SK-N-SH (cell line): ENCODE data around the gene FABP6. TPM values are rescaled to one million over a fixed set of nuclear protein-coding genes. Genes with fewer than 3 reads are reported as not detected.

Experiments used
- CTCF ChIA-PET: fragments of 300-600, 350-600 bp; formaldehyde crosslinking; extraction: SDS; loops from one replicate; lab custom pipeline; 2021; lab: Yijun Ruan, JAX
- POLR2A ChIA-PET: fragments of 350-600 bp; sonication (Branson Sonifier 250); formaldehyde crosslinking; extraction: SDS; loops from one replicate; lab custom pipeline; 2020; ENCODE audit warnings: antibody characterized with exemption, inconsistent platforms; lab: Yijun Ruan, JAX
- DNase-seq: peaks from one replicate; pipeline ENCODE4 v3.0.0; 2012
- H2AFZ ChIP-seq: fragments of 200-600 bp; sonication (generic); 2 replicates; pipeline ENCODE4 v1.8.1; 2016; ENCODE audit warnings: antibody characterized with exemption, mild to moderate bottlenecking, low read depth
- H3F3A ChIP-seq: fragments of 200-600 bp; sonication (generic); replicated peaks from 2 replicates; pipeline ENCODE3; 2016; ENCODE audit warnings: antibody characterized with exemption, mild to moderate bottlenecking; ENCODE audit not compliant: insufficient read depth
- H3K27ac ChIP-seq, 2 experiments: fragments of 200-500 bp in 1 of 2; fragments of 200-600 bp in 1 of 2; sonication (Bioruptor generic) in 1 of 2; sonication (generic), shearing (Covaris generic) in 1 of 2; 2 replicates each; pipeline versions ENCODE4 v1.5.1 to v1.6.1; 2014 to 2016; ENCODE audit warnings: low read depth in 2 of 2, inconsistent platforms in 1 of 2, low read length in 1 of 2, mild to moderate bottlenecking in 1 of 2, mixed read lengths in 1 of 2
- H3K27me3 ChIP-seq: fragments of 200-600 bp; sonication (generic), shearing (Covaris generic); 2 replicates; pipeline ENCODE4 v1.6.1; 2016; ENCODE audit warnings: mixed run types; ENCODE audit not compliant: insufficient read depth
- H3K36me3 ChIP-seq, 2 experiments: fragments of 200-500 bp in 1 of 2; fragments of 200-600 bp in 1 of 2; sonication (Bioruptor generic) in 1 of 2; sonication (generic) in 1 of 2; replicated peaks in 1 of 2; 2 replicates each; pipeline versions ENCODE3 to v1.5.1; 2014 to 2016; ENCODE audit warnings: low read length in 1 of 2, mild to moderate bottlenecking in 1 of 2; ENCODE audit not compliant: insufficient read depth in 2 of 2, control insufficient read depth in 1 of 2
- H3K4me1 ChIP-seq, 2 experiments: fragments of 200-500 bp in 1 of 2; fragments of 200-600 bp in 1 of 2; sonication (Bioruptor generic) in 1 of 2; sonication (generic), shearing (Covaris generic) in 1 of 2; 2 replicates each; pipeline versions ENCODE4 v1.5.1 to v1.6.1; 2014 to 2016; ENCODE audit warnings: low read depth in 1 of 2, low read length in 1 of 2, mixed run types in 1 of 2; ENCODE audit not compliant: insufficient read depth in 2 of 2, control insufficient read depth in 1 of 2
- H3K4me2 ChIP-seq: fragments of 200-600 bp; sonication (generic), shearing (Covaris generic); 2 replicates; pipeline ENCODE4 v1.6.1; 2017; ENCODE audit warnings: mixed run types
- H3K4me3 ChIP-seq, 2 experiments: fragments of 200-500 bp in 1 of 2; fragments of 200-600 bp in 1 of 2; sonication (Bioruptor generic) in 1 of 2; sonication (generic), shearing (Covaris generic) in 1 of 2; 2 replicates each; pipeline versions ENCODE4 v1.5.1 to v1.8.1; 2014 to 2016; ENCODE audit warnings: low read depth in 2 of 2, inconsistent platforms in 1 of 2, low read length in 1 of 2, mild to moderate bottlenecking in 1 of 2, mixed read lengths in 1 of 2, moderate library complexity in 1 of 2
- H3K79me2 ChIP-seq: fragments of 200-600 bp; sonication (generic); 2 replicates; pipeline ENCODE4 v1.8.1; 2017; ENCODE audit warnings: mild to moderate bottlenecking; ENCODE audit not compliant: insufficient read depth
- H3K9ac ChIP-seq: fragments of 200-600 bp; sonication (generic); 2 replicates; pipeline ENCODE4 v1.6.1; 2017; ENCODE audit warnings: mixed run types
- H3K9me2 ChIP-seq: fragments of 200-600 bp; sonication (generic); 2 replicates; pipeline ENCODE4 v1.6.1; 2017; ENCODE audit warnings: mixed run types
- H3K9me3 ChIP-seq: fragments of 200-600 bp; sonication (generic); 2 replicates; pipeline ENCODE4 v1.6.1; 2017; ENCODE audit warnings: mixed run types, mild to moderate bottlenecking, moderate library complexity
- H4K20me1 ChIP-seq: fragments of 200-600 bp; sonication (generic); 2 replicates; pipeline ENCODE4 v1.6.1; 2017; ENCODE audit warnings: mild to moderate bottlenecking, mixed run types; ENCODE audit not compliant: insufficient read depth
- ELF1 ChIP-seq: IDR thresholded peaks from 2 replicates; pipeline ENCODE4 v1.4.0; 2012
- EP300 ChIP-seq, 2 experiments: IDR thresholded peaks; 2 replicates each; pipeline versions ENCODE4 v1.4.0 to v1.6.1; 2012; ENCODE audit warnings: borderline replicate concordance in 1 of 2, low read depth in 1 of 2, low read length in 1 of 2
- EZH2phosphoT487 ChIP-seq: fragments of 200-600 bp; sonication (generic); IDR thresholded peaks from 2 replicates; pipeline ENCODE4 v1.6.1; 2017; ENCODE audit warnings: low read depth, mixed run types, mild to moderate bottlenecking, antibody characterized with exemption, moderate library complexity, borderline replicate concordance
- MXI1 ChIP-seq: IDR thresholded peaks from 2 replicates; pipeline ENCODE4 v1.6.1; 2012; ENCODE audit warnings: mild to moderate bottlenecking, low read depth, low read length, improper control_type of control experiment
- RXRA ChIP-seq: IDR thresholded peaks from 2 replicates; pipeline ENCODE4 v1.4.0; 2012; ENCODE audit warnings: low read depth, mild to moderate bottlenecking, borderline replicate concordance
- SMC3 ChIP-seq: IDR thresholded peaks from 2 replicates; pipeline ENCODE4 v1.6.1; 2012; ENCODE audit warnings: low read depth, low read length, improper control_type of control experiment
- WGBS: methylation state at CpG from one replicate; pipeline ENCODE4 v1.1.6; 2017; ENCODE audit warnings: low lambda C conversion rate; 5-methylcytosine and 5-hydroxymethylcytosine counted together
- polyA plus RNA-seq, 3 experiments: library from polyadenylated mRNA; depleted of rRNA; stranded (reverse); fragments of >200 nt; gene quantifications; 2 replicates each; pipeline ENCODE4 v1.2.3, GENCODE V29; 2012
- TF ChIP-seq, protein P1 (sequence below): IDR thresholded peaks from 2 replicates; pipeline ENCODE4; 2012
- TF ChIP-seq, protein P2 (sequence below): IDR thresholded peaks from 2 replicates; pipeline ENCODE4 v1.4.0; 2012; ENCODE audit warnings: low read depth, borderline replicate concordance

FABP6 gene
- polyA plus RNA-seq, 1 of the 3 experiments (the other 2 are of a cell fraction), result 1.1 TPM

DNA sequence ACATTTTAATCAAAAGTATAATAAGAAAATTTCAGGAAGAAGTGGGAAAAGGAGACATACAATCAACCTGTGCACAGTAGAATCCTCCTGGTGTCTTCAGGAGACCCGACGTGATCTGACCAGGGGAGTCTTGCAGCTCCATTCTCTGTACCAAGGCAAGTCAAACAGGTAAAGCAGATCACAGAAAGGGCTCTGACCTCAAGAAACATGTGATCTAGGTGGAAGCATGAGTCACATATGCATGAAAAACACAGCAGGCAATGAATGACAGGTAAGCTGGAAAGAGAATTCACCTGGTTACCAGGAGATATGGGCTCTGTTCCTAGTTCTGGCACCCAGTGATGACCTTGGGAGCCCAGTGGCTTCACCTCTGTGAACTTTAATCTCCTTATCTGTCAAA is 19.4 kb upstream of the FABP6 start (continued):
- TF ChIP-seq, protein P1, sequence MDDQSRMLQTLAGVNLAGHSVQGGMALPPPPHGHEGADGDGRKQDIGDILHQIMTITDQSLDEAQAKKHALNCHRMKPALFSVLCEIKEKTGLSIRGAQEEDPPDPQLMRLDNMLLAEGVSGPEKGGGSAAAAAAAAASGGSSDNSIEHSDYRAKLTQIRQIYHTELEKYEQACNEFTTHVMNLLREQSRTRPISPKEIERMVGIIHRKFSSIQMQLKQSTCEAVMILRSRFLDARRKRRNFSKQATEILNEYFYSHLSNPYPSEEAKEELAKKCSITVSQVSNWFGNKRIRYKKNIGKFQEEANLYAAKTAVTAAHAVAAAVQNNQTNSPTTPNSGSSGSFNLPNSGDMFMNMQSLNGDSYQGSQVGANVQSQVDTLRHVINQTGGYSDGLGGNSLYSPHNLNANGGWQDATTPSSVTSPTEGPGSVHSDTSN, result no peak
- TF ChIP-seq EZH2phosphoT487, result no peak
- TF ChIP-seq SMC3, result no peak

DNA sequence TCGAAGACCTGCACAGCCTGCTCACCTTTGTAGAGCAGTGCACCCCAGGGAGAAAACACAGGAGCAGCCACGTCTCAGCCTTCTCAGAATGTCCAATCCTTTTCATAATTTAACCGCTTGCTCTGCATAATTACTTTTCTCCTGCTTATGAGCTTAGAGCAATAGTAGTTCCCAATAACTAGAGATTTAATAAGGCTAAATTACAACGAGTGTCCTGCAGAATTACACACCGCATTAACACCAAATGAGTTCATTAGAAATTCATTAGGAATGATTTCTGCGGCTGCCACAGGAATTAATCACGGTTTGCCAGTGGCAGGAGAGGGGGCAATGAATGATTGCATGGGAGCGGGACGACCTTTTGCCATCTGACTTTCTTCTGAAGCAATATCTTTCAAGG is 18.7 kb upstream of the FABP6 start:
- WGBS, result 72% methylated on average over 9 of the region's 9 CpGs
- Histone ChIP-seq H3K27ac (no peak overlapping the region), H3F3A (no peaks in the 10 kb centered on the region), H3K9me3 (no peaks in the 10 kb centered on the region), H3K4me1 (no peaks in the 10 kb centered on the region), H3K79me2 (no peaks in the 10 kb centered on the region), H3K9me2 (no peaks in the 10 kb centered on the region), H3K9ac (no peak overlapping the region), H4K20me1 (no peaks in the 10 kb centered on the region), H3K36me3 (no peaks in the 10 kb centered on the region), H2AFZ (no peak overlapping the region), H3K4me2 (no peak overlapping the region), H3K4me3 (no peak overlapping the region), H3K27me3 (no peaks in the 10 kb centered on the region)
- TF ChIP-seq RXRA, result no peak
- no peak for DNase-seq
- ChIA-PET POLR2A (interaction anchor here (0.5 kb wide), 1 partner anchor 1189 kb away, joined by 3 read pairs; no protein-coding TSS in a partner anchor), CTCF (interaction anchor here (0.9 to 1.7 kb wide), 4 partner anchors 10 to 180 kb away, joined by 3 to 8 read pairs (median 4); no protein-coding TSS in a partner anchor)

DNA sequence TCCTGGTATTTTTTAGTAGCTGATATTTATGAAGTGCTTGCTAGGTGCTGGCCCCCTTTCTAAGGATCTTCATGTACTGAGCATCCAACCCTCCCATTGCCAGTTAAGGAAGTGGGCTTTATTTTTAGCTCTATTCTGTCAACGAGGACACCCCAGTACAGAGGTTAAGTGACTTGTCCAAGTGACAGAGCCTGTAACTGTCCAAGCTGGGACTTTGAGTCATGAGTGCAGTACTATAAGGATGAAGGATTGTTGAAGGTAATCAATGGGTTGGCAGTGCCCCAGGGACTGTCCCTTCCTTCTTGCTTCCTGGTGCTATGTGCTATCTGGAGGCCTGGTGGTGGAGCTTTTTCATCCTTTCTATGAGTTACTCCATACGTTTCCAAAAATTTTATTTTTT is 18.0 kb upstream of the FABP6 start:
- Histone ChIP-seq H3K4me3 (no peak overlapping the region), H3F3A (no peaks in the 10 kb centered on the region), H3K9ac (no peak overlapping the region), H3K27me3 (no peaks in the 10 kb centered on the region), H3K9me2 (no peaks in the 10 kb centered on the region), H4K20me1 (no peaks in the 10 kb centered on the region), H3K79me2 (no peaks in the 10 kb centered on the region), H3K27ac (no peak overlapping the region), H3K36me3 (no peaks in the 10 kb centered on the region), H2AFZ (no peak overlapping the region), H3K4me1 (no peaks in the 10 kb centered on the region), H3K4me2 (no peak overlapping the region), H3K9me3 (no peaks in the 10 kb centered on the region)
- TF ChIP-seq MXI1 (no peak), ELF1 (no peak), EP300 (IDR thresholded peaks at IDR 0.05; ENCODE audit: borderline replicate concordance in 1 of 2, low read depth in 1 of 2, low read length in 1 of 2) (no peak)
- TF ChIP-seq, protein P2, sequence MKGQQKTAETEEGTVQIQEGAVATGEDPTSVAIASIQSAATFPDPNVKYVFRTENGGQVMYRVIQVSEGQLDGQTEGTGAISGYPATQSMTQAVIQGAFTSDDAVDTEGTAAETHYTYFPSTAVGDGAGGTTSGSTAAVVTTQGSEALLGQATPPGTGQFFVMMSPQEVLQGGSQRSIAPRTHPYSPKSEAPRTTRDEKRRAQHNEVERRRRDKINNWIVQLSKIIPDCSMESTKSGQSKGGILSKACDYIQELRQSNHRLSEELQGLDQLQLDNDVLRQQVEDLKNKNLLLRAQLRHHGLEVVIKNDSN, result no peak
- 63% methylated on average over 2 of the region's 2 CpGs for WGBS
- ChIA-PET CTCF (interaction anchor here (0.6 to 1.8 kb wide), 8 partner anchors 11 to 190 kb away, joined by 3 to 8 read pairs (median 3); no protein-coding TSS in a partner anchor), POLR2A (interaction anchor here (0.5 kb wide), 1 partner anchor 1190 kb away, joined by 3 read pairs; no protein-coding TSS in a partner anchor)
- no peak for DNase-seq
